ENCODE measurements around the gene MAMDC4.

The MAMDC4 gene

DNA sequence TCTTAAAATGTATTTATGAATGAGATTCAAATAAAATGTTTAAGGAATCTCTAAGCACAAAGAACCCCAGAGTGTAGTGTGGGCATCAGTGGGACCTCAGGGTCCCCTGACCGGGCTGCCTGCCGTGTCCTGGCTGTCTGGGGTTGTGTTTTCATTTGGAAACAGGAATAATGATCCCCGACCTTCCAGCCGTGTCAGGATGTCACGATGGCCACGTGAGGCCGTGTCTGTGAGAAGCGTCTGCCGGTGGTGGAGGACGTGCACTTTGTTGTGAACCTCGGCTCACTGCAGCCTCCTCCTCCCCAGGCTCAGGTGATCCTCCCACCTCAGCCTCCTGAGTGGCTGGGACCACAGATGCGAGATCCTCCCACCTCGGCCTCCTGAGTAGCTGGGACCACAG is 38.5 kb downstream of the MAMDC4 start:
- DNase-seq (ENCODE audit: low read depth, low spot score) = no peak

GRCh38 chr9:136896027-136896426 is 43.9 kb downstream of the MAMDC4 start:
- DNase-seq (ENCODE audit: low read depth, low spot score) = no peak

DNA sequence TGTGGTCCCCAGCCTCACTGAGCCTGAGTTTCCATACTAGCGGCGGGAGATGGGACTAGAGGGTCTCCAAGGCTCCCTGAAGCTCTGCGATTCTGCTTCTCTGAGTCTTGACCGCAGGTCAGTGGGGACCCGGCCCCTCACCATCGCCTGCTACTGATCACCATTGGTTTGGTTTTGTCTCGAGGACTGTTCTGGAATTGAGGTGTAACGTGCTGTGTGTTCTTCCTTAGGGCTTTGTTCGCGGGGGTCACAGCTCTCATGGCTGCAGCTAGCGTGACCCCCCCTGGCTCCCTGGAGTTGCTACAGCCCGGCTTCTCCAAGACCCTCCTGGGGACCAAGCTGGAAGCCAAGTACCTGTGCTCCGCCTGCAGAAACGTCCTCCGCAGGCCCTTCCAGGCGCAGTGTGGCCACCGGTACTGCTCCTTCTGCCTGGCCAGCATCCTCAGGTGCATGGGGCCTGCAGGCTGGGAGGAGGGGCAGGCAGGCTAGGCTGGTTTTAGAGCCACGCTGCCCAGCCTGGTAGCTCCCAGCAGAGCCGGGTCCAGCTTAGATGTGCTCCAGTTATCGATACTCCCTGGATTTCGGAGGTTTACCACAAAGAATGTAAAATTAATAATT is 46.4 kb downstream of the MAMDC4 start:
- no peak for DNase-seq (ENCODE audit: low read depth, low spot score)

GRCh38 chr9:136899196-136899595 is 47.0 kb downstream of the MAMDC4 start:
- DNase-seq (ENCODE audit: low read depth, low spot score) = no peak

DNA sequence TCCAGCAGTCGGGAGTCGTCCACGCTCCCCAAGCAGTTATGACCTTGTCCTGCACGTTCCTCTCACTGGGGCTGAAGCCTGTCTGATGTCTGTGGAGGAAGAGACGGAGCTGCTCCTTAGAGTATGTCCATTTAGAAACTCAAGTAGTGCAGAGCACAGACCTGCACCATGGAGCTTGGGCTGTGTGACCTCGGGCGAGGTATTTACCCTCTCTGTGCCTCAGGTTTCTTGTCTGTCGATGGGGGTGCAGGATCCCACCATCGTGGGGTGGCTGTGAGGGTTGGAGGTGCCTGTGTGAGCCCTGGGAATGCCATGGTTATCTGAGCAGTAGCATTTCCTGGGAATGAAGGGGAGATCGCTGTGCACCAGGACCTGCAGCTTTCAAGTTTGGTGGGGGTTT is 48.4 kb downstream of the MAMDC4 start:
- no peak for DNase-seq (ENCODE audit: low read depth, low spot score)

GRCh38 chr9:136900988-136901515 is 48.9 kb downstream of the MAMDC4 start:
- no peak for DNase-seq (ENCODE audit: low read depth, low spot score)

- peak; percentile 63 for DNase-seq (ENCODE audit: low read depth, low spot score)
Observed at GRCh38 chr9:136901516-136902258, 49.5 kb downstream of the MAMDC4 start.

- peak; percentile 62 for DNase-seq (ENCODE audit: low read depth, low spot score)
Observed at GRCh38 chr9:136902259-136902821, 50.2 kb downstream of the MAMDC4 start.

DNA sequence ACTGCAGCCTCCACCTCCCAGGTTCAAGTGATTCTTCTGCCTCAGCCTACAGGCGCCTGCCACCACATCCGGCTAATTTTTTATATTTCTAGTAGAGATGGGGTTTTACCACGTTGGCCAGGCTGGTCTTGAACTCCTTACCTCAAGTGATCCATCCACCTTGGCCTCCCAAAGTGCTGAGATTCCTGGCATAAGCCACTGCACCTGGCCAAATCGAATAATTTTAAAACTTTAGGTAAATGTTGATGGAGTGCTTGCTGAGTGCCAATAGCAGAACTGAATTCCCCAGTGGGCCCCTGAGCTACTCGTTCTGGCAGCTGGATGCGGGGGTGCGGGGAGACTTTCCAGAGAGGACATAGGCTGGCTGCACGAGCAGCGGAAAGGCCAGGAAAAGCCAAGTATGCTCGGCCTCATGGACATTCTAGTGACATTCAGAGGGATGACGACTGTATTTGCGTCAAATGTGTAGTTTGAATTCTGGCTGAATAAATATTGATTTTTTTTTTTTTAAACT is 51.0 kb downstream of the MAMDC4 start:
- DNase-seq (ENCODE audit: low read depth, low spot score) = no peak

DNA sequence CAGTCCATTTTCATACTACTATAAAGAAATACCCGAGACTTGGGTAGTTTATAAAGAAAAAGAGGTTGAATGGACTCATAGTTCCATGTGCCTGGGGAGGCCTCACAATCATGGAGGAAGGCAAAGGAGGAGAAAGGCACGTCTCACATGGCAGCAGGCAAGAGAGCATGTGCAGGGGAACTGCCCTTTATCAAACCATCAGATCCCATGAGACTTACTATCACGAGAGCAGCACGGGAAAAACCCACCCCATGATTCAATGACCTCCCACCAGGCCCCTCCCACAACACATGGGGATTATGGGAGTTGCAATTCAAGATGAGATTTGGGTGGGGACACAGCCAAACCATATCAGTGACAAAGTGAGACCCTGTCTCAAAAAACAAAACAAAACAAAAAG is 54.1 kb downstream of the MAMDC4 start:
- DNase-seq (ENCODE audit: low read depth, low spot score) = no peak

DNA sequence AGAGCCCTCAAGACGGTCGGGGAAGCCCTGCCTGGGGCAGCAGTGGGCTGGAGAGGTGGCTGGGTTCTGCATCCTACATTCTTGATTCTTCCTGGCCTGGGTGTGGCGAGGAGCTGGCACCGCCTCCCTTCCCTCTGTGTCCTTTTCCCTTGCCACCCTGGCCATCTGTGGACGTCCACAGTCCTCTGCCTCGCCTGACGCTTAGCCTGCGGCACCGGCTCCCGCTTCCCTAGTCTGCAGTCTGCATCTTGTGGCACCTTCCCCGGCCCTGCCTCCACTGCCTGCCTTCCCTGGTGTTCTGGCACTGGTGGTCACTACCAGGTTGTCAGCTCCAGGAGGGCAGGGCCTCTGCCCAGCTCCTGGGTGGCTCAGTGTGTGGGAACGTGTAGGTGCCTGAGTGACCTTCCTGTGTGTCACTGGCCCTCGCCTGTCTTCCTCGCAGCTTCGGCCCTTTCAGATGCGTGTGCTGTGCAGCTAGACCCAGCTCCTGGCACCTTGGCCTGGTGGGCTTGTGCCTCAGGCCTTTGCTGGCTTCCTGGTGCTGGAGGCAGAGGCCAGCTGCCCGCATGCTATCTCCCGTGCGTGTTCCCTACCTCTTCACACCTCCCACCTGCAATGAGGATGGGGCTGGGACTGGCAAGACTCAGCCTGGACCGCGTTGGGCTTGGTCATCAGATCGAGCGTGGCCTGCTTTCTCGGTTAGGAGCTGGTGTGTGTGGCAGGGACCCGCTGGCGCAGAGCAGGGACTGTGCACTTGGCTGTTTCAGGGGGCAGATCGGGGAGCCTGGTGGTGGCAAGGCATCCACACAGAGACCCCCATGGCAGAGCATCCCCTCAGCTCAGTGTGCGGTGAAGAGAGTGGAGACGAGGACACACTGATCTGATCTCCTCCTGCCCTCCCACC is 55.1 kb downstream of the MAMDC4 start:
- DNase-seq (ENCODE audit: low read depth, low spot score) = no peak
